Measurements from ENCODE around the gene BMPR1B. TPM values are rescaled to one million over a fixed set of nuclear protein-coding genes. Genes with fewer than 3 reads are reported as not detected.

Gene BMPR1B
- total and polyA plus RNA-seq, 9 of the 15 experiments (the other 6 are each of a cell fraction or from before 2014, with no cell fraction given), result 0.01 TPM; not detected in 8

- TF ChIP-seq, protein P1, sequence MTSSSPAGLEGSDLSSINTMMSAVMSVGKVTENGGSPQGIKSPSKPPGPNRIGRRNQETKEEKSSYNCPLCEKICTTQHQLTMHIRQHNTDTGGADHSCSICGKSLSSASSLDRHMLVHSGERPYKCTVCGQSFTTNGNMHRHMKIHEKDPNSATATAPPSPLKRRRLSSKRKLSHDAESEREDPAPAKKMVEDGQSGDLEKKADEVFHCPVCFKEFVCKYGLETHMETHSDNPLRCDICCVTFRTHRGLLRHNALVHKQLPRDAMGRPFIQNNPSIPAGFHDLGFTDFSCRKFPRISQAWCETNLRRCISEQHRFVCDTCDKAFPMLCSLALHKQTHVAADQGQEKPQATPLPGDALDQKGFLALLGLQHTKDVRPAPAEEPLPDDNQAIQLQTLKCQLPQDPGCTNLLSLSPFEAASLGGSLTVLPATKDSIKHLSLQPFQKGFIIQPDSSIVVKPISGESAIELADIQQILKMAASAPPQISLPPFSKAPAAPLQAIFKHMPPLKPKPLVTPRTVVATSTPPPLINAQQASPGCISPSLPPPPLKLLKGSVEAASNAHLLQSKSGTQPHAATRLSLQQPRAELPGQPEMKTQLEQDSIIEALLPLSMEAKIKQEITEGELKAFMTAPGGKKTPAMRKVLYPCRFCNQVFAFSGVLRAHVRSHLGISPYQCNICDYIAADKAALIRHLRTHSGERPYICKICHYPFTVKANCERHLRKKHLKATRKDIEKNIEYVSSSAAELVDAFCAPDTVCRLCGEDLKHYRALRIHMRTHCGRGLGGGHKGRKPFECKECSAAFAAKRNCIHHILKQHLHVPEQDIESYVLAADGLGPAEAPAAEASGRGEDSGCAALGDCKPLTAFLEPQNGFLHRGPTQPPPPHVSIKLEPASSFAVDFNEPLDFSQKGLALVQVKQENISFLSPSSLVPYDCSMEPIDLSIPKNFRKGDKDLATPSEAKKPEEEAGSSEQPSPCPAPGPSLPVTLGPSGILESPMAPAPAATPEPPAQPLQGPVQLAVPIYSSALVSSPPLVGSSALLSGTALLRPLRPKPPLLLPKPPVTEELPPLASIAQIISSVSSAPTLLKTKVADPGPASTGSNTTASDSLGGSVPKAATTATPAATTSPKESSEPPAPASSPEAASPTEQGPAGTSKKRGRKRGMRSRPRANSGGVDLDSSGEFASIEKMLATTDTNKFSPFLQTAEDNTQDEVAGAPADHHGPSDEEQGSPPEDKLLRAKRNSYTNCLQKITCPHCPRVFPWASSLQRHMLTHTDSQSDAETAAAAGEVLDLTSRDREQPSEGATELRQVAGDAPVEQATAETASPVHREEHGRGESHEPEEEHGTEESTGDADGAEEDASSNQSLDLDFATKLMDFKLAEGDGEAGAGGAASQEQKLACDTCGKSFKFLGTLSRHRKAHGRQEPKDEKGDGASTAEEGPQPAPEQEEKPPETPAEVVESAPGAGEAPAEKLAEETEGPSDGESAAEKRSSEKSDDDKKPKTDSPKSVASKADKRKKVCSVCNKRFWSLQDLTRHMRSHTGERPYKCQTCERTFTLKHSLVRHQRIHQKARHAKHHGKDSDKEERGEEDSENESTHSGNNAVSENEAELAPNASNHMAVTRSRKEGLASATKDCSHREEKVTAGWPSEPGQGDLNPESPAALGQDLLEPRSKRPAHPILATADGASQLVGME (CRISPR knock-in tag; IDR thresholded peaks at IDR 0.05), result no peak
- TF ChIP-seq, protein P2, sequence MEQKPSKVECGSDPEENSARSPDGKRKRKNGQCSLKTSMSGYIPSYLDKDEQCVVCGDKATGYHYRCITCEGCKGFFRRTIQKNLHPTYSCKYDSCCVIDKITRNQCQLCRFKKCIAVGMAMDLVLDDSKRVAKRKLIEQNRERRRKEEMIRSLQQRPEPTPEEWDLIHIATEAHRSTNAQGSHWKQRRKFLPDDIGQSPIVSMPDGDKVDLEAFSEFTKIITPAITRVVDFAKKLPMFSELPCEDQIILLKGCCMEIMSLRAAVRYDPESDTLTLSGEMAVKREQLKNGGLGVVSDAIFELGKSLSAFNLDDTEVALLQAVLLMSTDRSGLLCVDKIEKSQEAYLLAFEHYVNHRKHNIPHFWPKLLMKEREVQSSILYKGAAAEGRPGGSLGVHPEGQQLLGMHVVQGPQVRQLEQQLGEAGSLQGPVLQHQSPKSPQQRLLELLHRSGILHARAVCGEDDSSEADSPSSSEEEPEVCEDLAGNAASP (IDR thresholded peaks at IDR 0.05), result no peak
- TF ChIP-seq NR1H2 (CRISPR knock-in tag; IDR thresholded peaks at IDR 0.05) (no peak), ESRRB (CRISPR knock-in tag; IDR thresholded peaks at IDR 0.05; ENCODE audit: borderline replicate concordance) (no peak), AFF4 (CRISPR knock-in tag; IDR thresholded peaks at IDR 0.05) (no peak), SRSF3 (IDR thresholded peaks at IDR 0.05; ENCODE audit: insufficient read depth, low read length) (no peak)
- TF ChIP-seq, protein P3, sequence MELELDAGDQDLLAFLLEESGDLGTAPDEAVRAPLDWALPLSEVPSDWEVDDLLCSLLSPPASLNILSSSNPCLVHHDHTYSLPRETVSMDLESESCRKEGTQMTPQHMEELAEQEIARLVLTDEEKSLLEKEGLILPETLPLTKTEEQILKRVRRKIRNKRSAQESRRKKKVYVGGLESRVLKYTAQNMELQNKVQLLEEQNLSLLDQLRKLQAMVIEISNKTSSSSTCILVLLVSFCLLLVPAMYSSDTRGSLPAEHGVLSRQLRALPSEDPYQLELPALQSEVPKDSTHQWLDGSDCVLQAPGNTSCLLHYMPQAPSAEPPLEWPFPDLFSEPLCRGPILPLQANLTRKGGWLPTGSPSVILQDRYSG (tag; conservative IDR thresholded peaks at IDR 0.05; ENCODE audit: low read depth), result no peak
Measured at GRCh38 chr4:95086551-95086950, 328.8 kb downstream of the BMPR1B start (continued).
